H4 (cell line): ENCODE data around the gene CGB1. TPM values are rescaled to one million over a fixed set of nuclear protein-coding genes. Genes with fewer than 3 reads are reported as not detected.

Source experiments
- DNase-seq: peaks from one replicate; pipeline ENCODE4 v3.0.0-alpha.2; 2015; ENCODE audit warnings: low spot score
- total RNA-seq: library from RNA; depleted of rRNA; stranded (reverse); fragments of >200 nt; shearing (Covaris generic); gene quantifications from 2 replicates; pipeline ENCODE4 v1.2.3, GENCODE V29; 2014; rRNA removed

The CGB1 gene
- total RNA-seq, 1 experiment from 2014 or later, result 0.77 TPM

DNA sequence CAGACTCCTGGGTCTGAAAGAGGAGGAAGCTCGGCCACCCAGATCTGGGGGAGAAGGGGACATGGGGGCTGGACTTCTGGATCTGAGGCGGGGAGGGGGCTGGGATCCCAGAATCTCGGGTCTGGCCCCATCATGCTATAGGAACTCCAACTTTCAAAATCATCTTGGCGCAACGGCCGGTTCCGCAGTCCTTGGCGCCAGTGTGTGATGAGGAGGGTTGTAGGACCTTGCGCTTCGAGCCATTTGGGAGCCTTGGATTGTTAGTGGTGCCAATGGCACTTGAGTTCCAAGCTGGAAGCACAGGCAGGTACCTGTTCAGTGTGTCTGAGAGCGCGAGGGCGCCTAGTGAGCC is 42.7 kb downstream of the CGB1 start:
- no peak for DNase-seq

GRCh38 chr19:48993175-48994034 is 43.3 kb downstream of the CGB1 start, which contains the start of the genes GYS1 and RUVBL2:
Gene GYS1 (minus strand): TSS chr19:48993309. CDS start chr19:48993112, 197 bp downstream.
Gene RUVBL2 (plus strand): TSS chr19:48993887. CDS start chr19:48993912, 25 bp downstream.
- DNase-seq, result peak; percentile 100

GRCh38 chr19:48992581-48993174 is 44.0 kb downstream of the CGB1 start:
- no peak for DNase-seq

- peak; percentile 74 for DNase-seq
These were observed 44.7 kb downstream of the CGB1 start for GRCh38 chr19:48991873-48992580.

GRCh38 chr19:48991011-48991609 is 45.6 kb downstream of the CGB1 start:
- no peak for DNase-seq

GRCh38 chr19:48990400-48990799 is 46.3 kb downstream of the CGB1 start:
- DNase-seq, result no peak

- DNase-seq, result no peak
These were observed 46.9 kb downstream of the CGB1 start for GRCh38 chr19:48989701-48990291.

DNA sequence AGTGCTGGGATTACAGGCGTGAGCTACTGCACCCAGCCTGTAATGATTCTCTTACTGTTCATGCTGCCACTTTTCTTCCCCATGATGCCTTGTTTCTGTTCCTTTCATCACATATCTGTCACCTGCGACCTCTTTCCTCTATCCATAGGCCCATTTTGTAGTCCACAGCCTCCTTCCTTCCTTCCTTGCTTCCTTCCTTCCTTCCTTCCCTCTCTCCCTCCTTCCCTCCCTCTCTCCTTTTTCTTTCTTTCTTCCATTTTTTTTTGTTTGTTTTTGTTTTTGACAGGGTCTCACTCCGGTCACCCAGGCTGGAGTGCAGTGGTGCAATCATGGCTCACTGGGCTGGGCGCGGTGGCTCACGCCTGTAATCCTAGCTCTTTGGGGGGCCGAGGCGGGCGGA is 47.8 kb downstream of the CGB1 start:
- no peak for DNase-seq

GRCh38 chr19:48988286-48988685 is 48.4 kb downstream of the CGB1 start:
- DNase-seq, result no peak

- no peak for DNase-seq
These were observed 49.4 kb downstream of the CGB1 start for GRCh38 chr19:48987323-48987722.

DNA sequence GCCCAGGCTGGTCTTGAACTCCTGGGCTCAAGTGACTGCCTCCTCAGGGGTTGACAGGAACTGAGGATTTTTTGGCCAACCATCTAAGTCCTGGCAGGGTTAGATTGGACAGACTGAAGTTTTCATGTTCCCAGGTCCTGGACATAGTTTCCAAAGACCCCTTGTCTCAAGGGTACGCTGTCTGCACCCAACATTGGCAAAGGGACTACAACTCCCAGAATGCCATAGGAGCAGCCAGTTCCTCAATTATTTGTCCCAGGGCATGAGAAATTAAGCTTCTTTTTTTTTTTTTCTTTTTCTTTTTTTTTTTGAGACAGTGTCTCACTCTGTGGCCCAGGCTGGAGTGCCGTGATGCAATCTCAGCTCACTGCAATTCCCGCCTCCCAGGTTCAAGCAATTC is 50.5 kb downstream of the CGB1 start:
- DNase-seq, result no peak

GRCh38 chr19:48985711-48986110 is 51.0 kb downstream of the CGB1 start:
- no peak for DNase-seq

Other genes with a start within 250 kb of the CGB1 start
- 45.4 and 47.3 TPM in 2 replicates for gene BCAT2, start 225.9 kb downstream of the CGB1 start, total RNA-seq
- not detected in 2 replicates for gene HSD17B14, start 200.4 kb downstream of the CGB1 start, total RNA-seq
- gene PLEKHA4, start 168.3 kb downstream of the CGB1 start, total RNA-seq, result 2.9 and 5.4 TPM in 2 replicates
- gene PPP1R15A, start 164.5 kb downstream of the CGB1 start, total RNA-seq, result 15.8 and 16.1 TPM in 2 replicates
- gene TULP2, start 138.2 kb downstream of the CGB1 start, total RNA-seq, result not detected in 2 replicates
- gene NUCB1, start 136.6 kb downstream of the CGB1 start, total RNA-seq, result 199 and 224 TPM in 2 replicates
- gene DHDH, start 103.2 kb downstream of the CGB1 start, total RNA-seq, result 0.27 TPM in 1 of 2 replicates, not detected in the other
- 132 and 135 TPM in 2 replicates for gene BAX, start 82.0 kb downstream of the CGB1 start, total RNA-seq
- 22,782 and 25,960 TPM in 2 replicates for gene FTL, start 71.6 kb downstream of the CGB1 start, total RNA-seq
- 31.7 and 31.9 TPM in 2 replicates for gene GYS1, start 43.6 kb downstream of the CGB1 start, total RNA-seq
- 353 and 374 TPM in 2 replicates for gene RUVBL2, start 43.0 kb downstream of the CGB1 start, total RNA-seq
- not detected in 2 replicates for gene LHB, start 19.8 kb downstream of the CGB1 start, total RNA-seq
- not detected in 2 replicates for gene CGB3, start 12.6 kb downstream of the CGB1 start, total RNA-seq
- gene CGB2, start 5.0 kb downstream of the CGB1 start, total RNA-seq, result not detected in 2 replicates
- 0.33 and 3.3 TPM in 2 replicates for gene CGB5, start 7.0 kb upstream of the CGB1 start, total RNA-seq
- 1.5 TPM in 1 of 2 replicates, not detected in the other for gene CGB8, start 12.2 kb upstream of the CGB1 start, total RNA-seq
- not detected in 2 replicates for gene CGB7, start 20.9 kb upstream of the CGB1 start, total RNA-seq
- not detected in 2 replicates for gene NTF4, start 27.9 kb upstream of the CGB1 start, total RNA-seq
- gene KCNA7, start 35.8 kb upstream of the CGB1 start, total RNA-seq, result not detected in 2 replicates
- 138 and 189 TPM in 2 replicates for gene SNRNP70, start 48.6 kb upstream of the CGB1 start, total RNA-seq
- 4.1 and 15.2 TPM in 2 replicates for gene LIN7B, start 77.5 kb upstream of the CGB1 start, total RNA-seq
- gene C19orf73, start 82.2 kb upstream of the CGB1 start, total RNA-seq, result 0.80 and 7.3 TPM in 2 replicates
- 5.4 and 6.9 TPM in 2 replicates for gene PPFIA3, start 82.6 kb upstream of the CGB1 start, total RNA-seq
- 0.06 TPM in 1 of 2 replicates, not detected in the other for gene HRC, start 118.5 kb upstream of the CGB1 start, total RNA-seq
- gene TRPM4, start 120.9 kb upstream of the CGB1 start, total RNA-seq, result 3.9 and 5.0 TPM in 2 replicates